WTC11 (cell line): Measurements from ENCODE around the gene PMM1. TPM values are rescaled to one million over a fixed set of nuclear protein-coding genes. Genes with fewer than 3 reads are reported as not detected.

ENCODE experiments used
- ATAC-seq: fragments of 200-7000 bp; cut with Tn5 transposase; 2 replicates; pipeline ENCODE4 v1.10.0; 2021; ENCODE audit warnings: mild to moderate bottlenecking, moderate library complexity
- CTCF ChIA-PET: fragments of 300-600 bp; sonication (Branson Sonifier 250); formaldehyde crosslinking; loops from one replicate; lab custom pipeline; 2021; ENCODE audit warnings: antibody characterized with exemption; lab: Charles Lee
- POLR2A ChIA-PET: fragments of 350-600 bp; sonication (Branson Sonifier 250); formaldehyde crosslinking; loops from one replicate; lab custom pipeline; 2021; ENCODE audit warnings: antibody characterized with exemption; lab: Charles Lee
- DNase-seq: peaks from one replicate; pipeline ENCODE4 v3.0.0; 2021; ENCODE audit warnings: low spot score
- H3K27ac Mint-ChIP-seq: 2 replicates; pipeline ENCODE4 v1.8.0; 2021; ENCODE audit warnings: mixed read lengths
- H3K27me3 Mint-ChIP-seq: 2 replicates; pipeline ENCODE4 v1.8.0; 2021; ENCODE audit warnings: low read depth, mild to moderate bottlenecking, moderate library complexity, mixed read lengths
- H3K36me3 Mint-ChIP-seq: 2 replicates; pipeline ENCODE4 v1.8.0; 2021; ENCODE audit warnings: mixed read lengths
- H3K4me1 Mint-ChIP-seq: 2 replicates; pipeline ENCODE4 v1.8.0; 2022; ENCODE audit warnings: mixed read lengths
- H3K4me3 Mint-ChIP-seq: 2 replicates; pipeline ENCODE4 v1.8.0; 2021; ENCODE audit warnings: mild to moderate bottlenecking, moderate library complexity, mixed read lengths
- H3K9me3 Mint-ChIP-seq: 2 replicates; pipeline ENCODE4 v1.8.0; 2021; ENCODE audit warnings: mixed read lengths
- ATF1 ChIP-seq: sonication (generic); formaldehyde crosslinking; IDR thresholded peaks from 2 replicates; pipeline ENCODE4 v1.8.1; 2023; ENCODE audit warnings: mild to moderate bottlenecking, moderate library complexity, missing genetic modification reagents
- ATF3 ChIP-seq: sonication (generic); formaldehyde crosslinking; conservative IDR thresholded peaks from 2 replicates; pipeline ENCODE4 v1.8.1; 2022; ENCODE audit warnings: mild to moderate bottlenecking, missing genetic modification reagents
- CREM ChIP-seq: sonication (generic); formaldehyde crosslinking; IDR thresholded peaks from 2 replicates; pipeline ENCODE4 v1.8.1; 2022; ENCODE audit warnings: mild to moderate bottlenecking, missing genetic modification reagents, moderate library complexity
- CTCF ChIP-seq: fragments of 200-600 bp; IDR thresholded peaks from 2 replicates; pipeline ENCODE4 v1.8.0; 2022; ENCODE audit warnings: antibody characterized with exemption
- EMX1 ChIP-seq: fragments of 250-450 bp; sonication (Bioruptor Pico); IDR thresholded peaks from 2 replicates; pipeline ENCODE4 v1.8.0; 2021; ENCODE audit warnings: mild to moderate bottlenecking
- ERG ChIP-seq: fragments of 250-450 bp; sonication (Bioruptor Pico); IDR thresholded peaks from 2 replicates; pipeline ENCODE4 v1.8.0; 2021; ENCODE audit warnings: mild to moderate bottlenecking
- ETV6 ChIP-seq: sonication (generic); formaldehyde crosslinking; IDR thresholded peaks from 2 replicates; pipeline ENCODE4 v1.8.1; 2022; ENCODE audit warnings: mild to moderate bottlenecking, missing genetic modification reagents
- FOXK1 ChIP-seq: sonication (generic); formaldehyde crosslinking; IDR thresholded peaks from 2 replicates; pipeline ENCODE4 v1.8.0; 2022; ENCODE audit warnings: mild to moderate bottlenecking, moderate library complexity, missing genetic modification reagents
- FOXP1 ChIP-seq: sonication (generic); formaldehyde crosslinking; IDR thresholded peaks from 2 replicates; pipeline ENCODE4 v1.8.0; 2022; ENCODE audit warnings: missing genetic modification reagents, mild to moderate bottlenecking, moderate library complexity, borderline replicate concordance
- FOXP4 ChIP-seq: sonication (generic); formaldehyde crosslinking; IDR thresholded peaks from 2 replicates; pipeline ENCODE4 v1.8.0; 2022; ENCODE audit warnings: mild to moderate bottlenecking, missing genetic modification reagents
- IRF2 ChIP-seq: sonication (generic); formaldehyde crosslinking; IDR thresholded peaks from 2 replicates; pipeline ENCODE4 v1.8.0; 2022; ENCODE audit warnings: low read depth, missing genetic modification reagents, borderline replicate concordance
- JUN ChIP-seq: sonication (generic); formaldehyde crosslinking; IDR thresholded peaks from 2 replicates; pipeline ENCODE4 v1.8.0; 2023; ENCODE audit warnings: mild to moderate bottlenecking, missing genetic modification reagents
- KAT7 ChIP-seq: sonication (generic); formaldehyde crosslinking; IDR thresholded peaks from 2 replicates; pipeline ENCODE4 v1.8.1; 2023; ENCODE audit warnings: missing genetic modification reagents, mild to moderate bottlenecking, borderline replicate concordance
- NFE2L1 ChIP-seq: sonication (generic); formaldehyde crosslinking; IDR thresholded peaks from 2 replicates; pipeline ENCODE4 v1.8.1; 2023; ENCODE audit warnings: missing genetic modification reagents
- TEAD1 ChIP-seq: sonication (generic); formaldehyde crosslinking; IDR thresholded peaks from 2 replicates; pipeline ENCODE4 v1.8.0; 2022; ENCODE audit warnings: mild to moderate bottlenecking, missing genetic modification reagents
- USF1 ChIP-seq: sonication (generic); formaldehyde crosslinking; IDR thresholded peaks from 2 replicates; pipeline ENCODE4 v1.8.0; 2022; ENCODE audit warnings: mild to moderate bottlenecking, missing genetic modification reagents
- ZNF121 ChIP-seq: sonication (generic); formaldehyde crosslinking; IDR thresholded peaks from 2 replicates; pipeline ENCODE4 v1.8.0; 2023; ENCODE audit warnings: missing genetic modification reagents
- ZNF232 ChIP-seq: sonication (generic); formaldehyde crosslinking; IDR thresholded peaks from 2 replicates; pipeline ENCODE4 v1.8.0; 2022; ENCODE audit warnings: mild to moderate bottlenecking, missing genetic modification reagents
- ZNF396 ChIP-seq: fragments of 250-450 bp; sonication (Bioruptor Pico); IDR thresholded peaks from 2 replicates; pipeline ENCODE4 v1.8.0; 2021; ENCODE audit warnings: mild to moderate bottlenecking, moderate library complexity, borderline replicate concordance
- ZNF423 ChIP-seq: fragments of 250-450 bp; sonication (Bioruptor Pico); IDR thresholded peaks from 2 replicates; pipeline ENCODE4 v2.1.2; 2022; ENCODE audit warnings: mild to moderate bottlenecking, moderate library complexity
- ZNF425 ChIP-seq: fragments of 250-450 bp; sonication (Bioruptor Pico); conservative IDR thresholded peaks from 2 replicates; pipeline ENCODE4 v1.9.0; 2021; ENCODE audit warnings: mild to moderate bottlenecking
- ZNF671 ChIP-seq: fragments of 250-450 bp; sonication (Bioruptor Pico); IDR thresholded peaks from 2 replicates; pipeline ENCODE4 v1.8.0; 2021; ENCODE audit warnings: mild to moderate bottlenecking
- total RNA-seq: library from RNA; stranded (reverse); gene quantifications from 3 replicates; pipeline ENCODE4 v1.2.3, GENCODE V29; 2021

The PMM1 gene
- total RNA-seq, 1 experiment from 2014 or later = 15.7 TPM

GRCh38 chr22:41532908-41533825 lies 56.5 kb downstream of the PMM1 start:
- TF ChIP-seq CTCF (peak; percentile 74), ZNF423 (CRISPR knock-in tag) (no peak), ZNF232 (CRISPR knock-in tag) (no peak), ATF3 (CRISPR knock-in tag) (no peak), IRF2 (CRISPR knock-in tag) (no peak), JUN (CRISPR knock-in tag) (no peak), FOXP4 (no peak), ZNF671 (CRISPR knock-in tag) (no peak), FOXP1 (peak; percentile 23; the same call in 1 of the 2 replicates), ZNF121 (CRISPR knock-in tag) (no peak)
- Mint-ChIP-seq H3K27me3 (no peaks in the 10 kb centered on the region), H3K27ac (peak overlapping the region; percentile 82), H3K4me3 (no peak overlapping the region), H3K9me3 (no peaks in the 10 kb centered on the region), H3K4me1 (peaks cover 11% of the 10 kb centered on the region), H3K36me3 (peaks cover 28% of the 10 kb centered on the region)
- CTCF ChIA-PET = interaction anchor here (0.5 to 1.4 kb wide), 39 partner anchors 8 to 227 kb away, joined by 3 to 25 read pairs (median 4); partner anchors contain the start of genes ACO2, CSDC2, DESI1 and PHF5A
- DNase-seq = peak; percentile 87
- POLR2A ChIA-PET = no interaction called here
- peak; percentile 79 for ATAC-seq

- ATAC-seq = no peak
- CTCF ChIA-PET = interaction anchor here (1.0 to 1.4 kb wide), 6 partner anchors 8 to 128 kb away, joined by 5 to 25 read pairs (median 10); no protein-coding TSS in a partner anchor
- TF ChIP-seq ETV6 (no peak), ATF1 (CRISPR knock-in tag) (no peak), EMX1 (CRISPR knock-in tag) (no peak), CREM (CRISPR knock-in tag) (no peak), FOXP4 (no peak), FOXK1 (no peak), USF1 (CRISPR knock-in tag) (no peak), TEAD1 (CRISPR knock-in tag) (no peak), NFE2L1 (CRISPR knock-in tag) (no peak), KAT7 (CRISPR knock-in tag) (no peak), ERG (CRISPR knock-in tag) (no peak), ZNF425 (CRISPR knock-in tag) (no peak), ZNF396 (CRISPR knock-in tag) (no peak)
Measured at GRCh38 chr22:41531715-41532477, 57.7 kb downstream of the PMM1 start.

More at GRCh38 chr22:41531715-41532477, 57.7 kb downstream of the PMM1 start:
- H3K27me3 Mint-ChIP-seq = no peaks in the 10 kb centered on the region
- H3K36me3 Mint-ChIP-seq = peaks cover 25% of the 10 kb centered on the region
- H3K27ac Mint-ChIP-seq = no peak overlapping the region
- no peaks in the 10 kb centered on the region for H3K9me3 Mint-ChIP-seq
- H3K4me3 Mint-ChIP-seq = no peak overlapping the region
- no peak for DNase-seq
- H3K4me1 Mint-ChIP-seq = peaks cover 5% of the 10 kb centered on the region
- POLR2A ChIA-PET = interaction anchor here (0.5 kb wide), 1 partner anchor 132 kb away, joined by 6 read pairs; no protein-coding TSS in a partner anchor
